CD14-positive monocyte (primary cell): ENCODE results near the gene REXO4. TPM values are rescaled to one million over a fixed set of nuclear protein-coding genes. Genes with fewer than 3 reads are reported as not detected.

Source experiments
- DNase-seq, 3 donors: peaks; one replicate each; pipeline ENCODE4 v3.0.0-alpha.2; 2011 to 2022
- H2AFZ ChIP-seq: 2 replicates; pipeline ENCODE4 v1.6.0; 2012; ENCODE audit warnings: mild to moderate bottlenecking, low read depth, low read length, inconsistent platforms; ENCODE audit not compliant: insufficient read depth, poor library complexity, severe bottlenecking
- H3K27ac ChIP-seq, 2 donors: 1 replicate in 1 of 2; 2 replicates in 1 of 2; pipeline ENCODE4 v1.5.1; 2012 to 2013; ENCODE audit warnings: low read length in 2 of 2, control low read depth in 1 of 2, inconsistent platforms in 1 of 2, low read depth in 1 of 2, mild to moderate bottlenecking in 1 of 2
- H3K27me3 ChIP-seq, 2 donors: one replicate each; pipeline versions ENCODE4 v1.6.0 to v1.6.1; 2011 to 2013; ENCODE audit warnings: low read length in 2 of 2; ENCODE audit not compliant: control insufficient read depth in 2 of 2, insufficient read depth in 2 of 2
- H3K36me3 ChIP-seq, 2 donors: replicated peaks in 1 of 2; 1 replicate in 1 of 2; 2 replicates in 1 of 2; pipeline versions ENCODE4 v1.5.1 to v1.6.1; 2012 to 2013; ENCODE audit warnings: low read length in 2 of 2, control low read depth in 1 of 2, inconsistent platforms in 1 of 2, mild to moderate bottlenecking in 1 of 2; ENCODE audit not compliant: insufficient read depth in 2 of 2, control insufficient read depth in 1 of 2
- H3K4me1 ChIP-seq, 2 donors: 1 replicate in 1 of 2; 2 replicates in 1 of 2; pipeline versions ENCODE4 v1.5.1 to v1.6.1; 2012 to 2013; ENCODE audit warnings: low read length in 2 of 2, control low read depth in 1 of 2, inconsistent platforms in 1 of 2, mild to moderate bottlenecking in 1 of 2, moderate library complexity in 1 of 2; ENCODE audit not compliant: insufficient read depth in 2 of 2, control insufficient read depth in 1 of 2
- H3K4me2 ChIP-seq: replicated peaks from 2 replicates; pipeline ENCODE3; 2012; ENCODE audit warnings: low read length, moderate library complexity, mild to moderate bottlenecking; ENCODE audit not compliant: poor library complexity, severe bottlenecking; ENCODE audit errors: extremely low read depth
- H3K4me3 ChIP-seq, 3 experiments: fragments of 200-600 bp in 1 of 3; sonication (generic) in 1 of 3; replicated peaks in 1 of 3; 1 replicate in 2 of 3; 2 replicates in 1 of 3; pipeline ENCODE4 v1.5.1; 2011 to 2013; ENCODE audit warnings: low read length in 3 of 3, mild to moderate bottlenecking in 3 of 3, control low read depth in 2 of 3, low read depth in 2 of 3, inconsistent platforms in 1 of 3, moderate library complexity in 1 of 3
- H3K79me2 ChIP-seq: 2 replicates; pipeline ENCODE4 v1.6.0; 2012; ENCODE audit warnings: mild to moderate bottlenecking, control low read depth, inconsistent platforms, low read length, moderate library complexity; ENCODE audit not compliant: insufficient read depth
- H3K9ac ChIP-seq: 2 replicates; pipeline ENCODE4 v1.6.0; 2017; ENCODE audit warnings: low read length, mild to moderate bottlenecking; ENCODE audit not compliant: insufficient read depth, poor library complexity, severe bottlenecking
- H3K9me3 ChIP-seq, 2 donors: replicated peaks in 1 of 2; 1 replicate in 1 of 2; 2 replicates in 1 of 2; pipeline versions ENCODE4 v1.5.1 to v1.6.1; 2012 to 2013; ENCODE audit warnings: low read length in 2 of 2, control low read depth in 1 of 2; ENCODE audit not compliant: control insufficient read depth in 1 of 2, insufficient read depth in 1 of 2
- H4K20me1 ChIP-seq: 2 replicates; pipeline ENCODE4 v1.6.0; 2012; ENCODE audit warnings: mild to moderate bottlenecking, low read length, control low read depth, moderate library complexity; ENCODE audit not compliant: insufficient read depth
- H3K27ac Mint-ChIP-seq, 7 donors: one replicate each; pipeline ENCODE4 v1.8.0; 2020; ENCODE audit warnings: mild to moderate bottlenecking in 7 of 7, mixed read lengths in 7 of 7, moderate library complexity in 6 of 7, inconsistent platforms in 2 of 7
- H3K27me3 Mint-ChIP-seq, 3 donors: one replicate each; pipeline ENCODE4 v1.8.0; 2021 to 2022; ENCODE audit warnings: low read depth in 3 of 3, mild to moderate bottlenecking in 3 of 3, mixed read lengths in 3 of 3, moderate library complexity in 3 of 3, inconsistent platforms in 1 of 3
- H3K36me3 Mint-ChIP-seq, 2 donors: one replicate each; pipeline ENCODE4 v1.8.0; 2020; ENCODE audit warnings: mixed read lengths in 2 of 2, inconsistent platforms in 1 of 2, mild to moderate bottlenecking in 1 of 2
- H3K4me1 Mint-ChIP-seq: one replicate; pipeline ENCODE4 v1.8.0; 2020; ENCODE audit warnings: mild to moderate bottlenecking, mixed read lengths
- H3K4me3 Mint-ChIP-seq, 2 donors: one replicate each; pipeline ENCODE4 v1.8.0; 2020; ENCODE audit warnings: mild to moderate bottlenecking in 2 of 2, mixed read lengths in 2 of 2, moderate library complexity in 1 of 2
- H3K9me3 Mint-ChIP-seq, 7 donors: one replicate each; pipeline ENCODE4 v1.8.0; 2020 to 2022; ENCODE audit warnings: mixed read lengths in 7 of 7, mild to moderate bottlenecking in 6 of 7, moderate library complexity in 6 of 7, inconsistent platforms in 2 of 7
- WGBS: methylation state at CpG from one replicate; pipeline ENCODE4 v1.1.5; 2013; ENCODE audit warnings: missing lambda C conversion rate; ENCODE audit not compliant: insufficient coverage; 5-methylcytosine and 5-hydroxymethylcytosine counted together
- intact Hi-C, 2 donors: fragments of 100-400 bp; cut with micrococcal nuclease; formaldehyde crosslinking; loops; one replicate each; pipeline versions ENCODE4 v1.15.0 to v1.15.1; 2023
- polyA plus RNA-seq, 3 donors: library from polyadenylated mRNA; depleted of rRNA in 1 of 3; unstranded in 2 of 3; stranded (reverse) in 1 of 3; fragments of 300-500 nt in 2 of 3; fragments of >200 nt in 1 of 3; fragmentation: Illumina TruSeq in 2 of 3; gene quantifications; 1 replicate in 2 of 3; 2 replicates in 1 of 3; pipeline ENCODE4 v1.2.3, GENCODE V29; 2012 to 2021
- TF ChIP-seq, protein P1 (sequence below): fragments of 200-600 bp; IDR thresholded peaks from one replicate; pipeline ENCODE4 v1.8.0; 2022; ENCODE audit warnings: antibody characterized with exemption, mild to moderate bottlenecking

REXO4 gene
- polyA plus RNA-seq, 3 donors = 3.0 to 11.0 (median 4.2) TPM

DNA sequence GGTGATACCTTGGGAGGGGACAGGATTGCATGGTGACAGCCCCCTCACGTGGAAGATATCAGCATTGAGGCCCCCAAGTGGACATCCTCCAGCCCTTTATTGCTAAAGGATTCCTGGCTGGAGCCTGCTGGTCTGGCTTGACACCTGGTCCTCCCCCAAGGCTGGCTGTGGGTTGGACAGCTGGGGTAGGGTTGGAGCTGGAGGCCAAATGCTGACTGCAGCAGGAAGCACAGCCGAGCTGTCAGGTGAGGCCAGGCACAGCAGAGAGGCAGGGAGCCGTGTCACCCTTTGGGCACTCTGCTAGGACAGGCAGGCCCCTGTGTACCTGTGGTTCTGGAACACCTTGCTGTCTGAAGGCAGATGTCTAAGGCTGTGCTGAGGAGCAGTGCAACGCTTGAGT lies 44.2 kb upstream of the REXO4 start:
- intact Hi-C loops = no loop called here
- no peak overlapping the region for H3K9ac ChIP-seq

DNA sequence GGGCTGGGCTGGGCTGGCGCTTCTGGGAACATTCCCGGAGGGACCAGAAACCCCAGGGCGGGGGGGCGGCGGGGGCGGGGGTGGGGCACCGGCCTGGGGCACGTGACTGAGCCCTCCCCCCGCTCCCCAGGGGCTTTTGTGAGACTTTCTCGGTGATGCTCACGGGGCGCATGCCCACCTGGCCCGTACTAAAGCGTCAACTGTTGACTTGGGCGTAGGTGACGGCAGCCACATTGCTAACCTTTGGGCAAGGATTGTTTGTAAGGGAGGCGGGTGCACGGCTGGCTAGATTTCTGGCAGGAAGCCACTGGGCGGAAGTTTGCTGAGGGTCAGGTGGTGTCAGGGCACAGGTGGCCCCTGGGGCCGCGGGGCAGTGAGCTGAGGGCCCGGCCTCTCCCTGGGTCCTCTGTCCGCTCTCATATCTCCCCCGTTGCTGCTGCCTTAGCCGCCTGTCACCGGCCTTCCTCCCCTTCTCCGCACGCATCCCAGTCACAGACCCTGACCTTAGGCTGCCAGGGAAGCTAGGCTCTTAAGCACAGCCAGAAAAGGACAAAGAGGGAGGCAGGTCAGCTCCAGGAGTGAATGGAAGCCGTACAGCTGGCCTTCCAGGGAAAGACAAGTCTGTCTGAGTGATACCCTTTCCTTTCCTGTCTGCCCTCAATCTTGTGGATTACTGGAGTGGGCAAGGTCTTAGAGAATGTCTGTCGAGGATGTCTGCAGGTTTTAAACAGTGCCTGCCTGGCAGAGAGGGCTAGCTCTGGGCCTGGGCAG lies 42.8 kb upstream of the REXO4 start:
- peaks cover 20% of the 10 kb centered on the region for H4K20me1 ChIP-seq
- no peaks in the 10 kb centered on the region for H3K36me3 Mint-ChIP-seq
- peaks cover 21% of the 10 kb centered on the region for H3K4me1 Mint-ChIP-seq

More for the DNA sequence above, 44.2 kb upstream of the REXO4 start:
- DNase-seq = no peak
- peak overlapping the region in 1 of 2 donors; percentile 22 for H3K4me3 Mint-ChIP-seq
- peaks cover 0 to 1% (median 0%) of the 10 kb centered on the region in 7 donors for H3K9me3 Mint-ChIP-seq
- TF ChIP-seq, protein P1, sequence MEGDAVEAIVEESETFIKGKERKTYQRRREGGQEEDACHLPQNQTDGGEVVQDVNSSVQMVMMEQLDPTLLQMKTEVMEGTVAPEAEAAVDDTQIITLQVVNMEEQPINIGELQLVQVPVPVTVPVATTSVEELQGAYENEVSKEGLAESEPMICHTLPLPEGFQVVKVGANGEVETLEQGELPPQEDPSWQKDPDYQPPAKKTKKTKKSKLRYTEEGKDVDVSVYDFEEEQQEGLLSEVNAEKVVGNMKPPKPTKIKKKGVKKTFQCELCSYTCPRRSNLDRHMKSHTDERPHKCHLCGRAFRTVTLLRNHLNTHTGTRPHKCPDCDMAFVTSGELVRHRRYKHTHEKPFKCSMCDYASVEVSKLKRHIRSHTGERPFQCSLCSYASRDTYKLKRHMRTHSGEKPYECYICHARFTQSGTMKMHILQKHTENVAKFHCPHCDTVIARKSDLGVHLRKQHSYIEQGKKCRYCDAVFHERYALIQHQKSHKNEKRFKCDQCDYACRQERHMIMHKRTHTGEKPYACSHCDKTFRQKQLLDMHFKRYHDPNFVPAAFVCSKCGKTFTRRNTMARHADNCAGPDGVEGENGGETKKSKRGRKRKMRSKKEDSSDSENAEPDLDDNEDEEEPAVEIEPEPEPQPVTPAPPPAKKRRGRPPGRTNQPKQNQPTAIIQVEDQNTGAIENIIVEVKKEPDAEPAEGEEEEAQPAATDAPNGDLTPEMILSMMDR = no peak
- no peak overlapping the region for H2AFZ ChIP-seq
- no peaks in the 10 kb centered on the region for H3K9me3 ChIP-seq
- H3K36me3 ChIP-seq = no peaks in the 10 kb centered on the region
- H3K27ac Mint-ChIP-seq = peak overlapping the region in 1 of 7 donors; percentile 75
- peaks cover 13 to 38% (median 16%) of the 10 kb centered on the region in 3 donors for H3K27me3 Mint-ChIP-seq
- H3K4me3 ChIP-seq = no peak overlapping the region
- peaks cover 0 to 9% of the 10 kb centered on the region in 2 donors for H3K27me3 ChIP-seq
- peaks cover 20% of the 10 kb centered on the region for H4K20me1 ChIP-seq
- no peaks in the 10 kb centered on the region for H3K79me2 ChIP-seq
- H3K4me2 ChIP-seq = no peak overlapping the region
- no peaks in the 10 kb centered on the region for H3K36me3 Mint-ChIP-seq
- 84% methylated on average over 4 of the region's 4 CpGs for WGBS
- H3K4me1 Mint-ChIP-seq = peaks cover 21% of the 10 kb centered on the region
- peaks cover 17 to 22% of the 10 kb centered on the region in 2 donors for H3K4me1 ChIP-seq
- H3K27ac ChIP-seq = no peak overlapping the region

More for the DNA sequence above, 42.8 kb upstream of the REXO4 start:
- Histone ChIP-seq H3K9me3 (no peaks in the 10 kb centered on the region), H2AFZ (no peak overlapping the region), H3K79me2 (no peaks in the 10 kb centered on the region), H3K27me3 (peaks cover 0 to 9% of the 10 kb centered on the region in 2 donors), H3K4me2 (peak overlapping the region; percentile 85), H3K4me1 (peaks cover 17 to 22% of the 10 kb centered on the region in 2 donors), H3K4me3 (peak overlapping the region; percentile 62 to 92 (median 63)), H3K27ac (no peak overlapping the region), H3K9ac (peak overlapping the region; percentile 87), H3K36me3 (no peaks in the 10 kb centered on the region)
- peak overlapping the region in 1 of 7 donors; percentile 54 for H3K27ac Mint-ChIP-seq
- 18% methylated on average over 25 of the region's 30 CpGs for WGBS
- peaks cover 0 to 1% (median 0%) of the 10 kb centered on the region in 7 donors for H3K9me3 Mint-ChIP-seq
- H3K27me3 Mint-ChIP-seq = peaks cover 13 to 40% (median 15%) of the 10 kb centered on the region in 3 donors
- intact Hi-C loops = loop anchor here in 1 of 2 donors (1.0 kb wide), 1 partner anchor 18 kb away; no protein-coding TSS in a partner anchor
- DNase-seq = peak in 1 of 3 donors; percentile 41
- TF ChIP-seq, protein P1 = no peak
- peak overlapping the region; percentile 76 to 91 for H3K4me3 Mint-ChIP-seq
